ENCODE data around the gene FOXL1. TPM values are rescaled to one million over a fixed set of nuclear protein-coding genes. Genes with fewer than 3 reads are reported as not detected.

FOXL1 gene
- total and polyA plus RNA-seq, 9 of the 15 experiments (the other 6 are each of a cell fraction or from before 2014, with no cell fraction given), result not detected

GRCh38 chr16:86554599-86554916 lies 23.8 kb upstream of the FOXL1 start (continued):
- TF ChIP-seq REST (IDR thresholded peaks at IDR 0.05; ENCODE audit: borderline replicate concordance) (no peak), REST (CRISPR knock-in tag; IDR thresholded peaks at IDR 0.05; ENCODE audit: low read depth) (no peak), E2F3 (CRISPR knock-in tag; IDR thresholded peaks at IDR 0.05) (no peak), NCOA2 (IDR thresholded peaks at IDR 0.05; ENCODE audit: partially characterized antibody in 2 of 2) (no peak), ATF4 (CRISPR knock-in tag; IDR thresholded peaks at IDR 0.05) (no peak), TCF7L2 (IDR thresholded peaks at IDR 0.05; ENCODE audit: low read depth, low read length) (no peak), EP400 (IDR thresholded peaks at IDR 0.05) (no peak), LARP7 (IDR thresholded peaks at IDR 0.05) (no peak), ELK1 (CRISPR knock-in tag; IDR thresholded peaks at IDR 0.05) (no peak)

Data from K562 (cell line).